SK-N-SH (cell line): ENCODE results near the gene GALE. TPM values are rescaled to one million over a fixed set of nuclear protein-coding genes. Genes with fewer than 3 reads are reported as not detected.

ENCODE experiments used
- CTCF ChIA-PET: fragments of 300-600, 350-600 bp; formaldehyde crosslinking; extraction: SDS; loops from one replicate; lab custom pipeline; 2021; lab: Yijun Ruan, JAX
- POLR2A ChIA-PET: fragments of 350-600 bp; sonication (Branson Sonifier 250); formaldehyde crosslinking; extraction: SDS; loops from one replicate; lab custom pipeline; 2020; ENCODE audit warnings: antibody characterized with exemption, inconsistent platforms; lab: Yijun Ruan, JAX
- DNase-seq: peaks from one replicate; pipeline ENCODE4 v3.0.0; 2012
- H2AFZ ChIP-seq: fragments of 200-600 bp; sonication (generic); 2 replicates; pipeline ENCODE4 v1.8.1; 2016; ENCODE audit warnings: antibody characterized with exemption, mild to moderate bottlenecking, low read depth
- H3F3A ChIP-seq: fragments of 200-600 bp; sonication (generic); replicated peaks from 2 replicates; pipeline ENCODE3; 2016; ENCODE audit warnings: antibody characterized with exemption, mild to moderate bottlenecking; ENCODE audit not compliant: insufficient read depth
- H3K27ac ChIP-seq, 2 experiments: fragments of 200-500 bp in 1 of 2; fragments of 200-600 bp in 1 of 2; sonication (Bioruptor generic) in 1 of 2; sonication (generic), shearing (Covaris generic) in 1 of 2; 2 replicates each; pipeline versions ENCODE4 v1.5.1 to v1.6.1; 2014 to 2016; ENCODE audit warnings: low read depth in 2 of 2, inconsistent platforms in 1 of 2, low read length in 1 of 2, mild to moderate bottlenecking in 1 of 2, mixed read lengths in 1 of 2
- H3K27me3 ChIP-seq: fragments of 200-600 bp; sonication (generic), shearing (Covaris generic); 2 replicates; pipeline ENCODE4 v1.6.1; 2016; ENCODE audit warnings: mixed run types; ENCODE audit not compliant: insufficient read depth
- H3K36me3 ChIP-seq, 2 experiments: fragments of 200-500 bp in 1 of 2; fragments of 200-600 bp in 1 of 2; sonication (Bioruptor generic) in 1 of 2; sonication (generic) in 1 of 2; replicated peaks in 1 of 2; 2 replicates each; pipeline versions ENCODE3 to v1.5.1; 2014 to 2016; ENCODE audit warnings: low read length in 1 of 2, mild to moderate bottlenecking in 1 of 2; ENCODE audit not compliant: insufficient read depth in 2 of 2, control insufficient read depth in 1 of 2
- H3K4me1 ChIP-seq, 2 experiments: fragments of 200-500 bp in 1 of 2; fragments of 200-600 bp in 1 of 2; sonication (Bioruptor generic) in 1 of 2; sonication (generic), shearing (Covaris generic) in 1 of 2; 2 replicates each; pipeline versions ENCODE4 v1.5.1 to v1.6.1; 2014 to 2016; ENCODE audit warnings: low read depth in 1 of 2, low read length in 1 of 2, mixed run types in 1 of 2; ENCODE audit not compliant: insufficient read depth in 2 of 2, control insufficient read depth in 1 of 2
- H3K4me2 ChIP-seq: fragments of 200-600 bp; sonication (generic), shearing (Covaris generic); 2 replicates; pipeline ENCODE4 v1.6.1; 2017; ENCODE audit warnings: mixed run types
- H3K4me3 ChIP-seq, 2 experiments: fragments of 200-500 bp in 1 of 2; fragments of 200-600 bp in 1 of 2; sonication (Bioruptor generic) in 1 of 2; sonication (generic), shearing (Covaris generic) in 1 of 2; 2 replicates each; pipeline versions ENCODE4 v1.5.1 to v1.8.1; 2014 to 2016; ENCODE audit warnings: low read depth in 2 of 2, inconsistent platforms in 1 of 2, low read length in 1 of 2, mild to moderate bottlenecking in 1 of 2, mixed read lengths in 1 of 2, moderate library complexity in 1 of 2
- H3K79me2 ChIP-seq: fragments of 200-600 bp; sonication (generic); 2 replicates; pipeline ENCODE4 v1.8.1; 2017; ENCODE audit warnings: mild to moderate bottlenecking; ENCODE audit not compliant: insufficient read depth
- H3K9ac ChIP-seq: fragments of 200-600 bp; sonication (generic); 2 replicates; pipeline ENCODE4 v1.6.1; 2017; ENCODE audit warnings: mixed run types
- H3K9me2 ChIP-seq: fragments of 200-600 bp; sonication (generic); 2 replicates; pipeline ENCODE4 v1.6.1; 2017; ENCODE audit warnings: mixed run types
- H3K9me3 ChIP-seq: fragments of 200-600 bp; sonication (generic); 2 replicates; pipeline ENCODE4 v1.6.1; 2017; ENCODE audit warnings: mixed run types, mild to moderate bottlenecking, moderate library complexity
- H4K20me1 ChIP-seq: fragments of 200-600 bp; sonication (generic); 2 replicates; pipeline ENCODE4 v1.6.1; 2017; ENCODE audit warnings: mild to moderate bottlenecking, mixed run types; ENCODE audit not compliant: insufficient read depth
- ELF1 ChIP-seq: IDR thresholded peaks from 2 replicates; pipeline ENCODE4 v1.4.0; 2012
- EP300 ChIP-seq, 2 experiments: IDR thresholded peaks; 2 replicates each; pipeline versions ENCODE4 v1.4.0 to v1.6.1; 2012; ENCODE audit warnings: borderline replicate concordance in 1 of 2, low read depth in 1 of 2, low read length in 1 of 2
- FOXJ3 ChIP-seq: sonication (generic); formaldehyde crosslinking; IDR thresholded peaks from 2 replicates; pipeline ENCODE4 v1.5.1; 2020; ENCODE audit warnings: mild to moderate bottlenecking, missing genetic modification reagents
- MXI1 ChIP-seq: IDR thresholded peaks from 2 replicates; pipeline ENCODE4 v1.6.1; 2012; ENCODE audit warnings: mild to moderate bottlenecking, low read depth, low read length, improper control_type of control experiment
- NRF1 ChIP-seq: IDR thresholded peaks from 2 replicates; pipeline ENCODE4 v1.6.1; 2012; ENCODE audit warnings: low read depth, mild to moderate bottlenecking, low read length
- POLR2AphosphoS5 ChIP-seq: IDR thresholded peaks from 2 replicates; pipeline ENCODE4 v1.6.1; 2012; ENCODE audit warnings: low read depth, low read length
- REST ChIP-seq: IDR thresholded peaks from 2 replicates; pipeline ENCODE4 v1.6.1; 2012; ENCODE audit warnings: mild to moderate bottlenecking, low read depth, low read length, moderate library complexity
- RFX5 ChIP-seq: IDR thresholded peaks from 2 replicates; pipeline ENCODE4 v1.6.1; 2012; ENCODE audit warnings: mild to moderate bottlenecking, improper control_type of control experiment, low read length
- TAF1 ChIP-seq: IDR thresholded peaks from 2 replicates; pipeline ENCODE4 v1.6.1; 2012; ENCODE audit warnings: low read depth, mild to moderate bottlenecking, low read length, moderate library complexity, borderline replicate concordance
- USF2 ChIP-seq: fragments of 150-350 bp; IDR thresholded peaks from 2 replicates; pipeline ENCODE4 v1.6.1; 2017; ENCODE audit warnings: antibody characterized with exemption, low read length, low read depth, borderline replicate concordance
- WGBS: methylation state at CpG from one replicate; pipeline ENCODE4 v1.1.6; 2017; ENCODE audit warnings: low lambda C conversion rate; 5-methylcytosine and 5-hydroxymethylcytosine counted together
- polyA plus RNA-seq, 3 experiments: library from polyadenylated mRNA; depleted of rRNA; stranded (reverse); fragments of >200 nt; gene quantifications; 2 replicates each; pipeline ENCODE4 v1.2.3, GENCODE V29; 2012
- TF ChIP-seq, protein P1 (sequence below): IDR thresholded peaks from 2 replicates; pipeline ENCODE4 v1.4.0; 2012; ENCODE audit warnings: low read depth, borderline replicate concordance
- TF ChIP-seq, protein P2 (sequence below): fragments of 200-600 bp; sonication (generic); IDR thresholded peaks from 2 replicates; pipeline ENCODE4 v1.6.1; 2017; ENCODE audit warnings: antibody characterized with exemption, mild to moderate bottlenecking, moderate library complexity

The GALE gene
- polyA plus RNA-seq, 1 of the 3 experiments (the other 2 are of a cell fraction): 71.7 TPM

DNA sequence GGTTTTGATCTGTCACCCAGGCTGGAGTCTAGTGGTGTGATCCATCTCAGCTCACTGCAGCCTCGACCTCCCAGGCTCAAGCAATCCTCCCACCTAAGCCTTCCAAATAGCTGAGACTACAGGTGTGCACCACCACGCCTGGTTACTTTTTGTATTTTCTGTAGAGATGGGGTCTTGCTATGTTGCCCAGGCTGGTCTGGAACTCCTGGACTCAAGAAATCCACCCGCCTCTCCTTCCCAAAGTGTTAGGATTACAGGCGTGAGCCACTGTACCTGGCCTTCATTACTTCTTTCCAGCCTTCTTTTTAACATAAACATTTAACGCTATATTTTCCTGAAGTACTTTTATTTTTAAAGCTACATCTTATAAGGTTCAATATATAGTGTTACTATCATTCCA, 43.1 kb upstream of the GALE start (continued):
- TF ChIP-seq USF2: no peak
- TF ChIP-seq, protein P1, sequence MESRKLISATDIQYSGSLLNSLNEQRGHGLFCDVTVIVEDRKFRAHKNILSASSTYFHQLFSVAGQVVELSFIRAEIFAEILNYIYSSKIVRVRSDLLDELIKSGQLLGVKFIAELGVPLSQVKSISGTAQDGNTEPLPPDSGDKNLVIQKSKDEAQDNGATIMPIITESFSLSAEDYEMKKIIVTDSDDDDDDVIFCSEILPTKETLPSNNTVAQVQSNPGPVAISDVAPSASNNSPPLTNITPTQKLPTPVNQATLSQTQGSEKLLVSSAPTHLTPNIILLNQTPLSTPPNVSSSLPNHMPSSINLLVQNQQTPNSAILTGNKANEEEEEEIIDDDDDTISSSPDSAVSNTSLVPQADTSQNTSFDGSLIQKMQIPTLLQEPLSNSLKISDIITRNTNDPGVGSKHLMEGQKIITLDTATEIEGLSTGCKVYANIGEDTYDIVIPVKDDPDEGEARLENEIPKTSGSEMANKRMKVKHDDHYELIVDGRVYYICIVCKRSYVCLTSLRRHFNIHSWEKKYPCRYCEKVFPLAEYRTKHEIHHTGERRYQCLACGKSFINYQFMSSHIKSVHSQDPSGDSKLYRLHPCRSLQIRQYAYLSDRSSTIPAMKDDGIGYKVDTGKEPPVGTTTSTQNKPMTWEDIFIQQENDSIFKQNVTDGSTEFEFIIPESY: no peak
- TF ChIP-seq EP300 (IDR thresholded peaks at IDR 0.05; ENCODE audit: borderline replicate concordance in 1 of 2, low read depth in 1 of 2, low read length in 1 of 2): no peak
- TF ChIP-seq, all 33 proteins: peak for 0

- no peaks in the 10 kb centered on the region for H3K36me3 ChIP-seq
- H3K4me3 ChIP-seq: peak overlapping the region; percentile 39 to 62
- H3K27ac ChIP-seq: no peak overlapping the region
- no peaks in the 10 kb centered on the region for H3K79me2 ChIP-seq
- no peaks in the 10 kb centered on the region for H3K9me2 ChIP-seq
- no peaks in the 10 kb centered on the region for H3K9me3 ChIP-seq
- no peak overlapping the region; the same call in 1 of the 2 replicates for H3K9ac ChIP-seq
- ChIA-PET CTCF (interaction anchor here (1.1 to 1.3 kb wide), 3 partner anchors 25 to 78 kb away, joined by 3 read pairs; no protein-coding TSS in a partner anchor), POLR2A (no interaction called here)
- peak overlapping the region; percentile 84 for H3K4me2 ChIP-seq
- no peaks in the 10 kb centered on the region for H4K20me1 ChIP-seq
- TF ChIP-seq MXI1 (peak; percentile 74; the same call in 1 of the 2 replicates), POLR2AphosphoS5 (no peak)
- peak; percentile 88 for DNase-seq
- WGBS: 4% methylated on average over 21 of the region's 21 CpGs
- H3F3A ChIP-seq: no peaks in the 10 kb centered on the region
- no peaks in the 10 kb centered on the region for H3K27me3 ChIP-seq
- H2AFZ ChIP-seq: peak overlapping the region; percentile 97
- H3K4me1 ChIP-seq: peaks cover 0 to 6% of the 10 kb centered on the region in 2 experiments; a peak in 1 of 4 replicates
These were observed 37.9 kb upstream of the GALE start for GRCh38 chr1:23838401-23838866.

DNA sequence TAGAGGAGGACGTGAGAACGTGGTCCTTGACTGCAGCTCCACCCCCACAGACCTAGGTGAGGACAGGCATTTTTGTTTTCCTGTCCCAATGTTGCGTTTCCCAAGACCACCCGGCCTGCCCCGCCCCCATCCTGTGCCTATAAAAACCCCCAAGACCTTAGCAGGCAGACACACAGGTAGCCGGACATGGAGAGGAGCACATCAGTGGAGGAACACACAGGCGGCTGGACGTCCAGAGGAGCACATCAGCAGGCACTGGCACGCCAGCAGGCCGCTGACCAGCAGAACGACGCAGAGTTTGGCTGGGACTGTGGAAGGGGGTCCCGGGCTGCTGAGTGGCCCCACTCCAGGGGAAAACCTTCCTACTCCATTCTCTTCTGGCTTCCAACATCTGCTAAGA, 37.4 kb upstream of the GALE start:
- H3K4me1 ChIP-seq: peaks cover 0 to 6% of the 10 kb centered on the region in 2 experiments; a peak in 1 of 4 replicates
- peak overlapping the region; percentile 84 for H3K4me2 ChIP-seq
- H3K9me2 ChIP-seq: no peaks in the 10 kb centered on the region
- H2AFZ ChIP-seq: peak overlapping the region; percentile 67
- ChIA-PET POLR2A (no interaction called here), CTCF (interaction anchor here (1.1 to 1.3 kb wide), 2 partner anchors 25 to 79 kb away, joined by 3 read pairs; no protein-coding TSS in a partner anchor)
- no peaks in the 10 kb centered on the region for H3K27me3 ChIP-seq
- H3K4me3 ChIP-seq: peak overlapping the region; percentile 39 to 62; a peak in 2 of 4 replicates
- no peak overlapping the region for H3K27ac ChIP-seq
- no peaks in the 10 kb centered on the region for H3K36me3 ChIP-seq
- no peaks in the 10 kb centered on the region for H3K9me3 ChIP-seq
- 41% methylated on average over 9 of the region's 13 CpGs for WGBS
- H3K9ac ChIP-seq: no peak overlapping the region
- H3K79me2 ChIP-seq: no peaks in the 10 kb centered on the region
- DNase-seq: no peak
- no peaks in the 10 kb centered on the region for H3F3A ChIP-seq
- H4K20me1 ChIP-seq: no peaks in the 10 kb centered on the region
- no peak for TF ChIP-seq TAF1
- no peak for TF ChIP-seq FOXJ3 (CRISPR knock-in tag)
- TF ChIP-seq EP300 (IDR thresholded peaks at IDR 0.05; ENCODE audit: borderline replicate concordance in 1 of 2, low read depth in 1 of 2, low read length in 1 of 2): no peak
- no peak for TF ChIP-seq ELF1
- TF ChIP-seq, protein P1: no peak
- TF ChIP-seq POLR2AphosphoS5: no peak
- TF ChIP-seq REST: no peak
- no peak for TF ChIP-seq MXI1
- no peak for TF ChIP-seq NRF1
- no peak for TF ChIP-seq RFX5
- TF ChIP-seq, protein P2, sequence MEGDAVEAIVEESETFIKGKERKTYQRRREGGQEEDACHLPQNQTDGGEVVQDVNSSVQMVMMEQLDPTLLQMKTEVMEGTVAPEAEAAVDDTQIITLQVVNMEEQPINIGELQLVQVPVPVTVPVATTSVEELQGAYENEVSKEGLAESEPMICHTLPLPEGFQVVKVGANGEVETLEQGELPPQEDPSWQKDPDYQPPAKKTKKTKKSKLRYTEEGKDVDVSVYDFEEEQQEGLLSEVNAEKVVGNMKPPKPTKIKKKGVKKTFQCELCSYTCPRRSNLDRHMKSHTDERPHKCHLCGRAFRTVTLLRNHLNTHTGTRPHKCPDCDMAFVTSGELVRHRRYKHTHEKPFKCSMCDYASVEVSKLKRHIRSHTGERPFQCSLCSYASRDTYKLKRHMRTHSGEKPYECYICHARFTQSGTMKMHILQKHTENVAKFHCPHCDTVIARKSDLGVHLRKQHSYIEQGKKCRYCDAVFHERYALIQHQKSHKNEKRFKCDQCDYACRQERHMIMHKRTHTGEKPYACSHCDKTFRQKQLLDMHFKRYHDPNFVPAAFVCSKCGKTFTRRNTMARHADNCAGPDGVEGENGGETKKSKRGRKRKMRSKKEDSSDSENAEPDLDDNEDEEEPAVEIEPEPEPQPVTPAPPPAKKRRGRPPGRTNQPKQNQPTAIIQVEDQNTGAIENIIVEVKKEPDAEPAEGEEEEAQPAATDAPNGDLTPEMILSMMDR: no peak
